DND-41 (cell line): ENCODE measurements around the gene OR7G2.

ENCODE experiments used
- ATAC-seq: fragments of 200-7000 bp; cut with Tn5 transposase; 3 replicates; pipeline ENCODE4 v1.9.1; 2021; ENCODE audit warnings: low read depth; ENCODE audit not compliant: insufficient read depth
- DNase-seq: peaks from one replicate; pipeline ENCODE4 v3.0.0-alpha.2; 2020
- H2AFZ ChIP-seq: 2 replicates; pipeline ENCODE4 v1.6.0; 2012; ENCODE audit warnings: low read depth, low read length
- H3K27ac ChIP-seq: 2 replicates; pipeline ENCODE4 v1.5.1; 2012; ENCODE audit warnings: low read length, inconsistent platforms
- H3K27me3 ChIP-seq: fragments of 200-600 bp; sonication (generic); 2 replicates; pipeline ENCODE4 v1.6.0; 2012; ENCODE audit warnings: low read length, mild to moderate bottlenecking, inconsistent platforms; ENCODE audit not compliant: insufficient read depth, poor library complexity
- H3K36me3 ChIP-seq: 2 replicates; pipeline ENCODE4 v1.5.1; 2012; ENCODE audit warnings: low read length, inconsistent platforms; ENCODE audit not compliant: insufficient read depth
- H3K4me1 ChIP-seq: 2 replicates; pipeline ENCODE4 v1.5.1; 2012; ENCODE audit warnings: mild to moderate bottlenecking, low read length; ENCODE audit not compliant: insufficient read depth
- H3K4me2 ChIP-seq: 2 replicates; pipeline ENCODE4 v1.6.0; 2012; ENCODE audit warnings: mild to moderate bottlenecking, moderate library complexity, low read length, inconsistent platforms; ENCODE audit not compliant: insufficient read depth
- H3K4me3 ChIP-seq, 2 experiments: fragments of 200-600 bp in 1 of 2; shearing (Covaris generic) in 1 of 2; 2 replicates each; pipeline ENCODE4 v1.5.1; 2012 to 2016; ENCODE audit warnings: inconsistent platforms in 2 of 2, low read length in 2 of 2, mild to moderate bottlenecking in 2 of 2, low read depth in 1 of 2, moderate library complexity in 1 of 2
- H3K79me2 ChIP-seq: 2 replicates; pipeline ENCODE4 v1.6.0; 2012; ENCODE audit warnings: low read length, inconsistent platforms; ENCODE audit not compliant: insufficient read depth
- H3K9ac ChIP-seq: 2 replicates; pipeline ENCODE4 v1.6.0; 2012; ENCODE audit warnings: low read depth, mild to moderate bottlenecking, inconsistent platforms, low read length, moderate library complexity
- H3K9me3 ChIP-seq: 2 replicates; pipeline ENCODE4 v1.5.1; 2012; ENCODE audit warnings: low read length, moderate library complexity, mild to moderate bottlenecking, inconsistent platforms; ENCODE audit not compliant: insufficient read depth, severe bottlenecking
- H4K20me1 ChIP-seq: 2 replicates; pipeline ENCODE4 v1.6.0; 2012; ENCODE audit warnings: low read length; ENCODE audit not compliant: insufficient read depth
- CTCF ChIP-seq: IDR thresholded peaks from 2 replicates; pipeline ENCODE4 v1.5.1; 2012; ENCODE audit warnings: borderline replicate concordance, low read length, moderate library complexity, mild to moderate bottlenecking; ENCODE audit not compliant: poor library complexity, severe bottlenecking; ENCODE audit errors: extremely low read depth
- EZH2 ChIP-seq: IDR thresholded peaks from 3 replicates; pipeline ENCODE4 v1.6.1; 2012; ENCODE audit warnings: borderline replicate concordance, low read depth, mild to moderate bottlenecking, moderate library complexity, low read length, inconsistent platforms; ENCODE audit not compliant: severe bottlenecking

OR7G2 gene

GRCh38 chr19:9107375-9107774, at the start of gene OR7G2:
Gene OR7G2 (minus strand): TSS chr19:9107475. CDS start chr19:9103243, 4,232 bp downstream.
- Histone ChIP-seq H3K27me3 (no peaks in the 10 kb centered on the region), H3K9me3 (no peaks in the 10 kb centered on the region), H4K20me1 (no peaks in the 10 kb centered on the region), H3K27ac (no peak within 1 kb of the TSS), H3K36me3 (no peaks in the 10 kb centered on the region), H3K4me3 (no peak within 1 kb of the TSS), H2AFZ (no peak within 1 kb of the TSS), H3K4me2 (no peak within 1 kb of the TSS), H3K4me1 (no peaks in the 10 kb centered on the region), H3K79me2 (no peaks in the 10 kb centered on the region), H3K9ac (no peak within 1 kb of the TSS)
- ATAC-seq = no peak
- no peak for DNase-seq
- no peak for TF ChIP-seq EZH2
- no peak for TF ChIP-seq CTCF

GRCh38 chr19:9156304-9156703, 49.0 kb upstream of the OR7G2 start:
- H3K9ac ChIP-seq = no peak overlapping the region
- H3K4me3 ChIP-seq = no peak overlapping the region
- H3K79me2 ChIP-seq = peaks cover 80% of the 10 kb centered on the region
- H3K36me3 ChIP-seq = peaks cover 96% of the 10 kb centered on the region
- peaks cover 65% of the 10 kb centered on the region for H4K20me1 ChIP-seq
- H3K27ac ChIP-seq = no peak overlapping the region
- H3K4me2 ChIP-seq = no peak overlapping the region
- no peak overlapping the region for H2AFZ ChIP-seq
- no peaks in the 10 kb centered on the region for H3K4me1 ChIP-seq
- ATAC-seq (no peak), DNase-seq (no peak)
- peaks cover 8% of the 10 kb centered on the region for H3K9me3 ChIP-seq
- TF ChIP-seq EZH2 (no peak), CTCF (no peak)
- no peaks in the 10 kb centered on the region for H3K27me3 ChIP-seq

- Histone ChIP-seq H3K27me3 (no peaks in the 10 kb centered on the region), H3K79me2 (peaks cover 87% of the 10 kb centered on the region), H3K9me3 (peaks cover 9% of the 10 kb centered on the region), H3K27ac (no peak overlapping the region), H3K4me2 (no peak overlapping the region), H3K36me3 (peaks cover 96% of the 10 kb centered on the region), H4K20me1 (peaks cover 64% of the 10 kb centered on the region), H3K4me1 (no peaks in the 10 kb centered on the region), H3K9ac (no peak overlapping the region), H2AFZ (no peak overlapping the region), H3K4me3 (no peak overlapping the region)
- TF ChIP-seq CTCF (no peak), EZH2 (no peak)
- DNase-seq = no peak
- ATAC-seq = no peak
These were observed 48.3 kb upstream of the OR7G2 start for GRCh38 chr19:9155591-9155990.

- Histone ChIP-seq H3K9me3 (peaks cover 9% of the 10 kb centered on the region), H4K20me1 (peaks cover 65% of the 10 kb centered on the region), H2AFZ (no peak overlapping the region), H3K9ac (no peak overlapping the region), H3K79me2 (peaks cover 98% of the 10 kb centered on the region), H3K4me3 (no peak overlapping the region), H3K27me3 (no peaks in the 10 kb centered on the region), H3K4me2 (no peak overlapping the region), H3K36me3 (peaks cover 91% of the 10 kb centered on the region), H3K27ac (no peak overlapping the region), H3K4me1 (no peaks in the 10 kb centered on the region)
- DNase-seq (no peak), ATAC-seq (no peak)
- no peak for TF ChIP-seq CTCF
These were observed 44.1 kb upstream of the OR7G2 start for GRCh38 chr19:9151367-9151766.
